Lower leg skin (tissue), 4 donors: ENCODE measurements around the gene RPL38. TPM values are rescaled to one million over a fixed set of nuclear protein-coding genes. Genes with fewer than 3 reads are reported as not detected.

ENCODE experiments used
- DNase-seq, 2 donors: peaks; one replicate each; pipeline ENCODE4 v3.0.0-alpha.2; 2019; ENCODE audit warnings: low spot score in 2 of 2
- H3K4me3 ChIP-seq: fragments of 200-600 bp; sonication (generic); 2 replicates; pipeline ENCODE4 v1.5.1; 2017; ENCODE audit warnings: mild to moderate bottlenecking, low read depth; ENCODE audit not compliant: poor library complexity, severe bottlenecking
- CTCF ChIP-seq, 3 donors: fragments of 450-650 bp; IDR thresholded peaks; one replicate each; pipeline ENCODE4 v1.5.1; 2016; ENCODE audit warnings: antibody characterized with exemption in 3 of 3, mild to moderate bottlenecking in 3 of 3, moderate library complexity in 2 of 3
- POLR2A ChIP-seq, 2 donors: fragments of 450-650 bp; IDR thresholded peaks; one replicate each; pipeline ENCODE4 v1.6.1; 2016 to 2017; ENCODE audit warnings: antibody characterized with exemption in 2 of 2, mild to moderate bottlenecking in 1 of 2, moderate library complexity in 1 of 2
- WGBS, 2 donors: methylation state at CpG; one replicate each; pipeline ENCODE4 v1.1.5; 2018; 5-methylcytosine and 5-hydroxymethylcytosine counted together
- intact Hi-C: fragments of 100-400 bp; cut with DNase I; formaldehyde crosslinking; loops from one replicate; pipeline ENCODE4 v1.15.0; 2023; ENCODE audit warnings: low total_unique reads
- total RNA-seq, 4 donors: library from RNA; depleted of rRNA; stranded (reverse); fragments of >200 nt; gene quantifications; one replicate each; pipeline ENCODE4 v1.1.0, GENCODE V29; 2016

Gene RPL38
- total RNA-seq, 4 donors from 2014 or later = 618 to 1,333 (median 950) TPM

DNA sequence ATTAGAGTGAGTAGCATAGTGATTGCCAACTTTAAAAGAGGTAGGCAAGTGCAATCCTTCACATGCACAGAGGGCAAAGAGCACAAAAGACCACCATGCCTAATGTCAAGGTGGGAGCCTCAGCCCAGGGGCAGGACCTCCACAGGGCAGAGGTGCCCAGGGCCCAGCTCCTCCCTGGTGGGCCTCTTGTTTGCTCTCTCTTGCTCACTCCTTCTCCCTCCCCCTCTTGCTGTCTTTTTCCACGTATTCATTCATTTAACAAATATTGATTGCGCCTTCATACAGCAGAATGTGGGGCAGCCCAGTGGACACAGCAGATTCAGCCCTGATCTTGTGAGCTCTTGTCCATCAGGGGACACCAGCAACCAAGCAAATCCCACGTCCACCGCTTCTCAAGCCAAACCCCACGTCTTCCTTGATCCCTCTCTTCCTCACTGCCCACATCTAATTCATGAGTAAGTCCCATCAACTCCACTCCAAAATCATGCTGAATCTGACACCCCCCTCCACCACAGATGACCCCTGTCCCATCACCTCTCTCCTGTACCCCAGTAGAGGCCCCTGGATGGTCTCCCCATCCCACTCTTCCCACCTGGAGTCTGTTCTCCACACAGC lies 44.1 kb upstream of the RPL38 start:
- no peak for TF ChIP-seq POLR2A (IDR thresholded peaks at IDR 0.05)
- no peak for TF ChIP-seq CTCF (IDR thresholded peaks at IDR 0.05)
- intact Hi-C loops = no loop called here
- WGBS, 2 donors = 90 to 95% methylated on average over 5 of the region's 5 CpGs
- H3K4me3 ChIP-seq = no peak overlapping the region
- DNase-seq = peak in 1 of 2 donors; percentile 69

DNA sequence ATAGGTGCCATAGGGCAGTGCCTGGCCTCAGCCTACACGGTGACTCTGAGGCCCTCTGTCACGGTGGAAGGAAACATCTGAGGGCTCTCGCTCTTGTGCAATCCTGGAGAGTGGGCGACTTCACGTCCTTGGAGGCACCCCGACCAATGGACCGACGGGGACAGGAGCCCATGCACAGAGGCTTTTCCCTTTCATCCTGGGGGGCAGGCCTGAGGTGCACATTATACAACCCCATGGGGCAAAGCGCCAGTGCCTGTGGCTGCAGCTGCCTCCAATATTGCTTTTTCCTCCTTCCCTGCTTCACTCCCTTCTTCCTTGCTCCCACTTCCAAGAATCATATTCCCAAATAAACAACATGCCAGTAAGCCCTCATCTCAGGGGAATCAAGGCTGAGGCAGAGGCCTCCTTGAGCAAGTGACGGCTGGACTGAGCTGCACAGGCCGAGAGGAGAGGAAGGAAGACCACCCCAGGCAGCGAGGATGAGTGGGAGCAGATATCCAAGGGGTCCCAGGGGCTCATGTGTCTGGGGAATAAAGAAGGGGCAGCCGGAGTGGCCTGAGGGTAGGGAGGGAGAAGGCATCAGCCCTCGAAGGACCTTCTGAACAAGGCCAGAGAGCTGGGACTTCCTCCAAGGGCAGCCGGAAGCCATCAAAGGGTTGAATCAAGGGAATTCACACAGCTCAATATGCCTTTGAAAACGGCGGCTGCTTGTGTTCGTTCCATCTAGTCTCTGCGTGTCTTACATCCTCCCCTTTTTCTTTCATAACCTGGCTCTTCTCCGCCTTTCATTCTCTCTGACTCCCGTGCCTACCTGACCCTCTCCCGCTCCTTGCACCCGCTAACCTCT lies 42.6 kb upstream of the RPL38 start:
- TF ChIP-seq POLR2A (IDR thresholded peaks at IDR 0.05) = no peak
- no peak for TF ChIP-seq CTCF (IDR thresholded peaks at IDR 0.05)
- WGBS, 2 donors = 54 to 61% methylated on average over 22 to 23 of the region's 23 CpGs
- peak in 1 of 2 donors; percentile 70 for DNase-seq
- H3K4me3 ChIP-seq = no peak overlapping the region
- intact Hi-C loops = no loop called here

GRCh38 chr17:74161503-74161875 lies 42.0 kb upstream of the RPL38 start:
- intact Hi-C loops = no loop called here
- no peak for TF ChIP-seq CTCF (IDR thresholded peaks at IDR 0.05)
- TF ChIP-seq POLR2A (IDR thresholded peaks at IDR 0.05) = no peak
- H3K4me3 ChIP-seq = no peak overlapping the region
- DNase-seq = peak in 1 of 2 donors; percentile 72
- WGBS, 2 donors = 38 to 50% methylated on average over 11 of the region's 11 CpGs

DNA sequence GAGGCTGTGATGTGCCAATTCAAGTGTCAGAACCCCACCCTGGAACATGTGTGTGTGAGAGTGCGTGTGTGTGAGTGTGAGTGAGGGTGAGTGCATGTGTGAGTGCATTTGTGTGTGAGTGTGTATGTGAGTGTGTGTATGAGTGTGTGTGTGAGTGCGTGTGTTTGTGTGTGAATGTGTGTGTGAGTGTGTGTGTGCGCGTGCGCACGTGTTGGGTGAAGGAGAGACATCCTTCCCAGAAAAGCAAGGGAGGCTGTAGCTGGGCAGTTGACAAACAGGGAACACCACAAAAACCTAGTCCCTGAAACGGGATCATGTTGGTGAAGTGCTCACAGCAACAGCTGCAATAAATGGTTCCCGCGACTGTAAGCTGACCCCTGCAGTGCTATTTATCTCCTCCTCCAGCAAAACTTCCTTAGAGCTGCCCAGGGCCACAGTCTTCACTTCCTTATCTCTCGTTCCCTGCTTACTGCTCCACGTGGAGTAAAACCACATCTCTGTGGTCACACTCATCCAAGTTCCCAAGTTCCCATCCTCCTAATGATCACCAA lies 40.1 kb upstream of the RPL38 start:
- DNase-seq = peak in 1 of 2 donors; percentile 29
- WGBS, 2 donors = 65 to 72% methylated on average over 11 of the region's 11 CpGs
- H3K4me3 ChIP-seq = no peak overlapping the region
- TF ChIP-seq POLR2A (IDR thresholded peaks at IDR 0.05) (no peak), CTCF (IDR thresholded peaks at IDR 0.05) (no peak)
- intact Hi-C loops = no loop called here

- WGBS, 2 donors = 85 to 86% methylated on average over 7 of the region's 7 CpGs
- H3K4me3 ChIP-seq = no peak overlapping the region
- TF ChIP-seq CTCF (IDR thresholded peaks at IDR 0.05) (no peak), POLR2A (IDR thresholded peaks at IDR 0.05) (no peak)
- DNase-seq = peak in 1 of 2 donors; percentile 62
- intact Hi-C loops = no loop called here
Observed at GRCh38 chr17:74163836-74164235, 39.6 kb upstream of the RPL38 start.
